Activated CD4-positive, alpha-beta T cell treated with anti-CD3 and anti-CD28 coated beads, Interleukin-2, Interleukin-6, amounts not matched to agents 100 ng/mL and 50 ng/mL, durations not matched to agents 16 hours and 8 hours (primary cell): Measurements from ENCODE around the gene POMP.
"Not testable (repeated sequence)": the region's sequence is repeated elsewhere in the genome, so short reads cannot be mapped to it uniquely, and the experiment has no call there.

Source experiments
- DNase-seq: peaks from one replicate; pipeline ENCODE4 v3.0.0-alpha.2; 2020

The POMP gene

GRCh38 chr13:28638756-28639155 is 20.2 kb upstream of the POMP start:
- no peak for DNase-seq

- no peak for DNase-seq
These were observed 17.9 kb upstream of the POMP start for GRCh38 chr13:28640861-28641599.

GRCh38 chr13:28641600-28641926 is 17.4 kb upstream of the POMP start:
- DNase-seq: no peak

GRCh38 chr13:28650284-28650683 is 8.6 kb upstream of the POMP start:
- peak; percentile 47 for DNase-seq

- no peak for DNase-seq
These were observed 7.0 kb upstream of the POMP start for GRCh38 chr13:28651810-28652401.

- no peak for DNase-seq
These were observed 5.8 kb upstream of the POMP start for GRCh38 chr13:28653111-28653510.

- no peak for DNase-seq
These were observed 4.7 kb upstream of the POMP start for GRCh38 chr13:28654276-28654675.

GRCh38 chr13:28655561-28655960 is 3.4 kb upstream of the POMP start:
- DNase-seq: no peak

GRCh38 chr13:28657784-28658538 is 969 bp upstream of the POMP start:
- no peak for DNase-seq

- no peak for DNase-seq
These were observed 463 bp upstream of the POMP start for GRCh38 chr13:28658539-28658795.

- DNase-seq: peak; percentile 69
These were observed 666 bp downstream of the POMP start for GRCh38 chr13:28659621-28659970.

GRCh38 chr13:28666897-28667488 is 8.1 kb downstream of the POMP start:
- no peak for DNase-seq

GRCh38 chr13:28671126-28671792 is 12.3 kb downstream of the POMP start:
- DNase-seq: no peak

GRCh38 chr13:28678809-28679208 is 19.9 kb downstream of the POMP start:
- DNase-seq: no peak

GRCh38 chr13:28679628-28680027 is 20.7 kb downstream of the POMP start:
- no peak for DNase-seq

GRCh38 chr13:28680541-28680940 is 21.6 kb downstream of the POMP start:
- no peak for DNase-seq

- DNase-seq: not testable (repeated sequence)
These were observed 24.2 kb downstream of the POMP start for GRCh38 chr13:28683169-28683568.

- no peak for DNase-seq
These were observed 25.3 kb downstream of the POMP start for GRCh38 chr13:28684257-28684656.

- DNase-seq: no peak
These were observed 26.2 kb downstream of the POMP start for GRCh38 chr13:28685114-28685513.

GRCh38 chr13:28685892-28686291 is 27.0 kb downstream of the POMP start:
- DNase-seq: no peak

- not testable (repeated sequence) for DNase-seq
These were observed 34.9 kb downstream of the POMP start for GRCh38 chr13:28693605-28694491.

- DNase-seq: no peak
These were observed 38.5 kb downstream of the POMP start for GRCh38 chr13:28697441-28697840.

- no peak for DNase-seq
These were observed 40.3 kb downstream of the POMP start for GRCh38 chr13:28699246-28699645.
